Keratinocyte (primary cell): ENCODE measurements around the gene GSS. TPM values are rescaled to one million over a fixed set of nuclear protein-coding genes. Genes with fewer than 3 reads are reported as not detected.

Experiments
- DNase-seq: peaks from one replicate; pipeline ENCODE4 v3.0.0-alpha.2; 2011; ENCODE audit warnings: low read depth, missing footprints, low spot score
- FAIRE-seq: peaks from 2 replicates; lab custom pipeline; 2011; peaks lifted over from hg19 to GRCh38; lab: Jason Lieb, UNC
- H2AFZ ChIP-seq: 2 replicates; pipeline ENCODE4 v1.6.0; 2012; ENCODE audit warnings: low read length, control low read depth, inconsistent platforms; ENCODE audit not compliant: control insufficient read depth
- H3K27ac ChIP-seq: 2 replicates; pipeline ENCODE4 v1.5.1; 2011; ENCODE audit warnings: low read length; ENCODE audit not compliant: control insufficient read depth, insufficient read depth
- H3K27me3 ChIP-seq: 3 replicates; pipeline ENCODE4 v1.6.0; 2011; ENCODE audit warnings: low read length; ENCODE audit not compliant: control insufficient read depth, insufficient read depth; ENCODE audit errors: extremely low read depth
- H3K36me3 ChIP-seq, 2 experiments: 2 replicates in 1 of 2; 3 replicates in 1 of 2; pipeline ENCODE4 v1.5.1; 2011; ENCODE audit warnings: low read length in 2 of 2, mild to moderate bottlenecking in 1 of 2; ENCODE audit not compliant: control insufficient read depth in 2 of 2, insufficient read depth in 2 of 2; ENCODE audit errors: extremely low read depth in 1 of 2
- H3K4me1 ChIP-seq: 3 replicates; pipeline ENCODE4 v1.5.1; 2011; ENCODE audit warnings: low read length; ENCODE audit not compliant: control insufficient read depth, insufficient read depth; ENCODE audit errors: extremely low read depth
- H3K4me2 ChIP-seq: 3 replicates; pipeline ENCODE4 v1.6.0; 2011; ENCODE audit warnings: low read depth, low read length; ENCODE audit not compliant: control insufficient read depth, insufficient read depth; ENCODE audit errors: extremely low read depth
- H3K4me3 ChIP-seq, 3 experiments: fragments of 200-600 bp in 1 of 3; sonication (generic) in 1 of 3; 2 replicates in 2 of 3; 3 replicates in 1 of 3; pipeline ENCODE4 v1.5.1; 2011 to 2016; ENCODE audit warnings: low read length in 3 of 3, mild to moderate bottlenecking in 3 of 3, control low read depth in 2 of 3, inconsistent platforms in 1 of 3, low read depth in 1 of 3, mixed read lengths in 1 of 3, mixed run types in 1 of 3, moderate library complexity in 1 of 3; ENCODE audit not compliant: control insufficient read depth in 2 of 3, insufficient read depth in 2 of 3; ENCODE audit errors: extremely low read depth in 1 of 3
- H3K79me2 ChIP-seq: 2 replicates; pipeline ENCODE4 v1.6.0; 2012; ENCODE audit warnings: low read length; ENCODE audit not compliant: control insufficient read depth, insufficient read depth
- H3K9ac ChIP-seq: 3 replicates; pipeline ENCODE4 v1.6.0; 2011; ENCODE audit warnings: low read length; ENCODE audit not compliant: control insufficient read depth, insufficient read depth; ENCODE audit errors: extremely low read depth
- H3K9me1 ChIP-seq: 3 replicates; pipeline ENCODE4 v1.6.0; 2011; ENCODE audit warnings: low read length; ENCODE audit not compliant: control insufficient read depth, insufficient read depth; ENCODE audit errors: extremely low read depth
- H3K9me3 ChIP-seq: 2 replicates; pipeline ENCODE4 v1.5.1; 2012; ENCODE audit warnings: low read depth, low read length; ENCODE audit not compliant: control insufficient read depth
- H4K20me1 ChIP-seq: 3 replicates; pipeline ENCODE4 v1.6.0; 2011; ENCODE audit warnings: low read length; ENCODE audit not compliant: control insufficient read depth, insufficient read depth; ENCODE audit errors: extremely low read depth
- EZH2 ChIP-seq: IDR thresholded peaks from one replicate; pipeline ENCODE4 v1.6.1; 2012; ENCODE audit warnings: inconsistent platforms, mild to moderate bottlenecking, low read length, moderate library complexity
- dilution Hi-C: fragments of 300-500 bp; cut with MboI; formaldehyde crosslinking; loops from one replicate; pipeline ENCODE4 v1.7.0; 2020; ENCODE audit warnings: low sequenced_read_pairs; ENCODE audit not compliant: extremely low pct_ligation_motif_present
- polyA plus RNA-seq, 5 experiments: library from polyadenylated mRNA; depleted of rRNA in 3 of 5; stranded (reverse) in 3 of 5; stranded (forward) in 1 of 5; unstranded in 1 of 5; fragments of >200 nt; gene quantifications; 1 replicate in 1 of 5; 2 replicates in 3 of 5; 3 replicates in 1 of 5; pipeline versions ENCODE4 v1.2.1 to v1.2.3, GENCODE V29; 2011 to 2012; ENCODE audit warnings: missing spikeins in 2 of 5, low read depth in 1 of 5, low replicate concordance in 1 of 5
- TF ChIP-seq, protein P1 (sequence below), 3 experiments: IDR thresholded peaks in 1 of 3; conservative IDR thresholded peaks in 1 of 3; optimal IDR thresholded peaks in 1 of 3; 2 replicates in 2 of 3; 3 replicates in 1 of 3; pipeline versions ENCODE3 to v1.5.1; 2011; ENCODE audit warnings: low read length in 3 of 3, mild to moderate bottlenecking in 3 of 3, moderate library complexity in 2 of 3, control low read depth in 1 of 3, inconsistent platforms in 1 of 3; ENCODE audit not compliant: insufficient read depth in 2 of 3; ENCODE audit errors: extremely low read depth in 1 of 3

The GSS gene
- polyA plus RNA-seq, 1 donor (not counting 4 experiments of a cell fraction or from before 2014, with no cell fraction given), result 101 TPM

DNA sequence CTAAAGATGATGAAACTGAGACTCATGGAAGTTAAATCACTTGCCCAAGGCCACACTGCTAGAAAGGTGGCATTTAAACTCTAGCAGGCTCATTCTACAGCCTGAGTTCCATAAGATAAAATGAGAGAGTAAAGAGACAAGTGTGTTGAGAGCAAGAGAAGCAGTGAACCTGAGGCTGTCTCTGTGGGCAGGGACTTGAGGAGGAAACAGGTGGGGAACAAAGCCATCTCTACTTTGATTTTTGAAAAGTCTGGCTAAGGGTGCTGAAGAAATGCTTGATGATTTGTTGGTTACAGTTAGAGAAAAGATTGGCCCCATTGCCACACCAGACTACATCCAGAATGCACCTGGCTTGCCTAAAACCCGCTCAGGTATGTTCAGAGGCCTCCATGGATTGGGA lies 29.0 kb downstream of the GSS start:
- Histone ChIP-seq H3K36me3 (peaks cover 26 to 81% of the 10 kb centered on the region in 2 experiments), H3K9ac (no peak overlapping the region), H3K4me2 (no peak overlapping the region), H2AFZ (no peak overlapping the region), H3K9me3 (no peaks in the 10 kb centered on the region), H3K27me3 (no peaks in the 10 kb centered on the region), H3K9me1 (no peaks in the 10 kb centered on the region), H4K20me1 (no peaks in the 10 kb centered on the region), H3K79me2 (no peaks in the 10 kb centered on the region), H3K4me1 (peaks cover 43% of the 10 kb centered on the region), H3K4me3 (no peak overlapping the region), H3K27ac (no peak overlapping the region)
- FAIRE-seq, result no peak
- TF ChIP-seq EZH2, result no peak
- TF ChIP-seq, protein P1, sequence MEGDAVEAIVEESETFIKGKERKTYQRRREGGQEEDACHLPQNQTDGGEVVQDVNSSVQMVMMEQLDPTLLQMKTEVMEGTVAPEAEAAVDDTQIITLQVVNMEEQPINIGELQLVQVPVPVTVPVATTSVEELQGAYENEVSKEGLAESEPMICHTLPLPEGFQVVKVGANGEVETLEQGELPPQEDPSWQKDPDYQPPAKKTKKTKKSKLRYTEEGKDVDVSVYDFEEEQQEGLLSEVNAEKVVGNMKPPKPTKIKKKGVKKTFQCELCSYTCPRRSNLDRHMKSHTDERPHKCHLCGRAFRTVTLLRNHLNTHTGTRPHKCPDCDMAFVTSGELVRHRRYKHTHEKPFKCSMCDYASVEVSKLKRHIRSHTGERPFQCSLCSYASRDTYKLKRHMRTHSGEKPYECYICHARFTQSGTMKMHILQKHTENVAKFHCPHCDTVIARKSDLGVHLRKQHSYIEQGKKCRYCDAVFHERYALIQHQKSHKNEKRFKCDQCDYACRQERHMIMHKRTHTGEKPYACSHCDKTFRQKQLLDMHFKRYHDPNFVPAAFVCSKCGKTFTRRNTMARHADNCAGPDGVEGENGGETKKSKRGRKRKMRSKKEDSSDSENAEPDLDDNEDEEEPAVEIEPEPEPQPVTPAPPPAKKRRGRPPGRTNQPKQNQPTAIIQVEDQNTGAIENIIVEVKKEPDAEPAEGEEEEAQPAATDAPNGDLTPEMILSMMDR (optimal IDR thresholded peaks at IDR 0.05 in 1 of 3, IDR thresholded peaks at IDR 0.05 in 1 of 3, conservative IDR thresholded peaks at IDR 0.05 in 1 of 3; ENCODE audit: extremely low read depth in 1 of 3, insufficient read depth in 2 of 3, low read length in 3 of 3), result no peak
- dilution Hi-C loops, result no loop called here
- no peak for DNase-seq

DNA sequence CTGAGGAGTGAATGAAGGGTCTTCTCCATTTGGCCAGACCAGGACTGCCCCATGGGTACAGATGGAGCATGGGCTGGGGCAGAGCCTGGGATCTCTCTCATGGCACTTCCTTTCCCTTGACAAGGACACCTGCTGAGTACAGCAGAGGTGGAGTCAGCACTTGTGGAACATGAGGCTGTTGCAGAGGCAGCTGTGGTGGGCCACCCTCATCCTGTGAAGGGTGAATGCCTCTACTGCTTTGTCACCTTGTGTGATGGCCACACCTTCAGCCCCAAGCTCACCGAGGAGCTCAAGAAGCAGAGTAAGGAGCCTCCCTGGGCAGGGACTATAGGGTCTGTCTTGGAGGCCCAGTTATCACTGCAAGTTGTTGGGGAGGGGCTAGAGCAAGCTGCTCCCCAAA lies 29.6 kb downstream of the GSS start:
- DNase-seq (no peak), FAIRE-seq (no peak)
- Histone ChIP-seq H4K20me1 (no peaks in the 10 kb centered on the region), H3K9me3 (no peaks in the 10 kb centered on the region), H3K4me2 (no peak overlapping the region), H3K27ac (no peak overlapping the region), H3K27me3 (no peaks in the 10 kb centered on the region), H3K9me1 (no peaks in the 10 kb centered on the region), H3K4me3 (no peak overlapping the region), H2AFZ (no peak overlapping the region), H3K4me1 (peaks cover 46% of the 10 kb centered on the region), H3K9ac (no peak overlapping the region), H3K79me2 (no peaks in the 10 kb centered on the region), H3K36me3 (peaks cover 23 to 76% of the 10 kb centered on the region in 2 experiments)
- dilution Hi-C loops, result no loop called here
- TF ChIP-seq EZH2, result no peak
- TF ChIP-seq, protein P1 (optimal IDR thresholded peaks at IDR 0.05 in 1 of 3, IDR thresholded peaks at IDR 0.05 in 1 of 3, conservative IDR thresholded peaks at IDR 0.05 in 1 of 3; ENCODE audit: extremely low read depth in 1 of 3, insufficient read depth in 2 of 3, low read length in 3 of 3), result no peak
